Measurements from ENCODE around the gene DAW1. TPM values are rescaled to one million over a fixed set of nuclear protein-coding genes. Genes with fewer than 3 reads are reported as not detected.

The DAW1 gene
- polyA plus RNA-seq, 1 donor (not counting 4 experiments of a cell fraction or from before 2014, with no cell fraction given) = 0.24 TPM

DNA sequence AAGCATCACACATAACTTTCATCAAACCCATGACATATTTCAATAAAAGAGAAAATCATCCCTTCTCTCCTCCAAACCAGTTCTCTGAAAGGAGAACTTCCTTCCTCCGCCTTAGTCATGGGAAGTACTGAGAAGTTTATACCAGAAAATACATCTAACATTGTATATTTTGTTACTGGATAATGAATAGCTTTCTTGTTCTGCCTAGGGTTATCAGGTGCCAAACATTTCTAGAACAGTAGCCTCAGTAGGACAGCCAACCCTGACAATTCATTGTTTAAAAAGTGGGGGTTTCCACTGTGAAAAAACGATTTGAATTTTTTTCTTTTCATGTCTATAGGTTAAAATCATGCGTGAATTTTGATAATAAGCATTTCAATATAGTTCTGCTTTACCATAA lies 16.0 kb upstream of the DAW1 start:
- H3K79me2 ChIP-seq (ENCODE audit: control insufficient read depth, insufficient read depth, low read length) = no peaks in the 10 kb centered on the region
- no peak overlapping the region for H3K9ac ChIP-seq (ENCODE audit: control insufficient read depth, extremely low read depth, insufficient read depth, low read length)
- DNase-seq (ENCODE audit: low read depth, low spot score) (no peak), FAIRE-seq (no peak)
- peaks cover 21% of the 10 kb centered on the region for H3K4me1 ChIP-seq (ENCODE audit: control insufficient read depth, extremely low read depth, insufficient read depth, low read length)
- H3K4me2 ChIP-seq (ENCODE audit: control insufficient read depth, extremely low read depth, insufficient read depth, low read depth, low read length) = no peak overlapping the region
- no peak overlapping the region for H2AFZ ChIP-seq (ENCODE audit: control insufficient read depth, low read length)
- H3K9me1 ChIP-seq (ENCODE audit: control insufficient read depth, extremely low read depth, insufficient read depth, low read length) = no peaks in the 10 kb centered on the region
- H3K27ac ChIP-seq (ENCODE audit: control insufficient read depth, insufficient read depth, low read length) = no peak overlapping the region
- dilution Hi-C loops (cut with MboI; ENCODE audit: extremely low pct_ligation_motif_present, low sequenced_read_pairs) = no loop called here
- no peaks in the 10 kb centered on the region for H3K9me3 ChIP-seq (ENCODE audit: control insufficient read depth, low read depth, low read length)
- no peaks in the 10 kb centered on the region for H4K20me1 ChIP-seq (ENCODE audit: control insufficient read depth, extremely low read depth, insufficient read depth, low read length)
- H3K4me3 ChIP-seq (ENCODE audit: control insufficient read depth in 2 of 3, extremely low read depth in 1 of 3, insufficient read depth in 2 of 3, low read depth in 1 of 3, low read length in 3 of 3) = no peak overlapping the region
- H3K36me3 ChIP-seq (ENCODE audit: control insufficient read depth in 2 of 2, extremely low read depth in 1 of 2, insufficient read depth in 2 of 2, low read length in 2 of 2) = no peaks in the 10 kb centered on the region
- no peak for TF ChIP-seq EZH2 (IDR thresholded peaks at IDR 0.05; ENCODE audit: low read length)
- TF ChIP-seq, protein P1, sequence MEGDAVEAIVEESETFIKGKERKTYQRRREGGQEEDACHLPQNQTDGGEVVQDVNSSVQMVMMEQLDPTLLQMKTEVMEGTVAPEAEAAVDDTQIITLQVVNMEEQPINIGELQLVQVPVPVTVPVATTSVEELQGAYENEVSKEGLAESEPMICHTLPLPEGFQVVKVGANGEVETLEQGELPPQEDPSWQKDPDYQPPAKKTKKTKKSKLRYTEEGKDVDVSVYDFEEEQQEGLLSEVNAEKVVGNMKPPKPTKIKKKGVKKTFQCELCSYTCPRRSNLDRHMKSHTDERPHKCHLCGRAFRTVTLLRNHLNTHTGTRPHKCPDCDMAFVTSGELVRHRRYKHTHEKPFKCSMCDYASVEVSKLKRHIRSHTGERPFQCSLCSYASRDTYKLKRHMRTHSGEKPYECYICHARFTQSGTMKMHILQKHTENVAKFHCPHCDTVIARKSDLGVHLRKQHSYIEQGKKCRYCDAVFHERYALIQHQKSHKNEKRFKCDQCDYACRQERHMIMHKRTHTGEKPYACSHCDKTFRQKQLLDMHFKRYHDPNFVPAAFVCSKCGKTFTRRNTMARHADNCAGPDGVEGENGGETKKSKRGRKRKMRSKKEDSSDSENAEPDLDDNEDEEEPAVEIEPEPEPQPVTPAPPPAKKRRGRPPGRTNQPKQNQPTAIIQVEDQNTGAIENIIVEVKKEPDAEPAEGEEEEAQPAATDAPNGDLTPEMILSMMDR (optimal IDR thresholded peaks at IDR 0.05 in 1 of 3, IDR thresholded peaks at IDR 0.05 in 1 of 3, conservative IDR thresholded peaks at IDR 0.05 in 1 of 3; ENCODE audit: extremely low read depth in 1 of 3, insufficient read depth in 2 of 3, low read length in 3 of 3) = no peak
- no peaks in the 10 kb centered on the region for H3K27me3 ChIP-seq (ENCODE audit: control insufficient read depth, extremely low read depth, insufficient read depth, low read length)

DNA sequence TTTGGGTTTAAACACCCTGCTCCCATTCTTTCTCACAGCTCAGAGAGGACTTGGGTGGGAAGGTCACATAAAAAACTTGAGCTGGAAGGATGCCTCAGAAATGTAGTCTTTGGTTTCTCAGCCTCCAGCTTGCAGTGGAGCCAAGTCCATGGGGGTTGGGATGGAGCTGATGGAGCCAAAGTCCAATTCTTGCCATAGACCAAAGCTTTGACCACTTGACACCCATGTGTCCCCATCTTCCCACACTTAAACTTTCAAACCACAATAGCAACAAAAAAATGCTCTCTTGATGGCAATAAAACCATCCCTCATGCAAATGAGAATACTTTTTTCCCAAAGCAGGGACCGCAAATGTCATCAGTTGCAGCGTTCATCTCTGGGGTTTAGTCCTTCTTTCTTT lies 14.7 kb upstream of the DAW1 start:
- Histone ChIP-seq H3K27ac (ENCODE audit: control insufficient read depth, insufficient read depth, low read length) (no peak overlapping the region), H3K4me2 (ENCODE audit: control insufficient read depth, extremely low read depth, insufficient read depth, low read depth, low read length) (no peak overlapping the region), H3K9ac (ENCODE audit: control insufficient read depth, extremely low read depth, insufficient read depth, low read length) (no peak overlapping the region), H2AFZ (ENCODE audit: control insufficient read depth, low read length) (no peak overlapping the region), H3K4me3 (ENCODE audit: control insufficient read depth in 2 of 3, extremely low read depth in 1 of 3, insufficient read depth in 2 of 3, low read depth in 1 of 3, low read length in 3 of 3) (no peak overlapping the region), H3K79me2 (ENCODE audit: control insufficient read depth, insufficient read depth, low read length) (no peaks in the 10 kb centered on the region), H4K20me1 (ENCODE audit: control insufficient read depth, extremely low read depth, insufficient read depth, low read length) (no peaks in the 10 kb centered on the region), H3K9me1 (ENCODE audit: control insufficient read depth, extremely low read depth, insufficient read depth, low read length) (no peaks in the 10 kb centered on the region), H3K9me3 (ENCODE audit: control insufficient read depth, low read depth, low read length) (no peaks in the 10 kb centered on the region), H3K4me1 (ENCODE audit: control insufficient read depth, extremely low read depth, insufficient read depth, low read length) (peaks cover 29% of the 10 kb centered on the region), H3K27me3 (ENCODE audit: control insufficient read depth, extremely low read depth, insufficient read depth, low read length) (no peaks in the 10 kb centered on the region), H3K36me3 (ENCODE audit: control insufficient read depth in 2 of 2, extremely low read depth in 1 of 2, insufficient read depth in 2 of 2, low read length in 2 of 2) (no peaks in the 10 kb centered on the region)
- DNase-seq (ENCODE audit: low read depth, low spot score) = no peak
- FAIRE-seq = peak; percentile 29
- dilution Hi-C loops (cut with MboI; ENCODE audit: extremely low pct_ligation_motif_present, low sequenced_read_pairs) = no loop called here
- no peak for TF ChIP-seq EZH2 (IDR thresholded peaks at IDR 0.05; ENCODE audit: low read length)
- TF ChIP-seq, protein P1 (optimal IDR thresholded peaks at IDR 0.05 in 1 of 3, IDR thresholded peaks at IDR 0.05 in 1 of 3, conservative IDR thresholded peaks at IDR 0.05 in 1 of 3; ENCODE audit: extremely low read depth in 1 of 3, insufficient read depth in 2 of 3, low read length in 3 of 3) = no peak

Data from keratinocyte (primary cell).